Measurements from ENCODE around the gene PIGU.

The PIGU gene

DNA sequence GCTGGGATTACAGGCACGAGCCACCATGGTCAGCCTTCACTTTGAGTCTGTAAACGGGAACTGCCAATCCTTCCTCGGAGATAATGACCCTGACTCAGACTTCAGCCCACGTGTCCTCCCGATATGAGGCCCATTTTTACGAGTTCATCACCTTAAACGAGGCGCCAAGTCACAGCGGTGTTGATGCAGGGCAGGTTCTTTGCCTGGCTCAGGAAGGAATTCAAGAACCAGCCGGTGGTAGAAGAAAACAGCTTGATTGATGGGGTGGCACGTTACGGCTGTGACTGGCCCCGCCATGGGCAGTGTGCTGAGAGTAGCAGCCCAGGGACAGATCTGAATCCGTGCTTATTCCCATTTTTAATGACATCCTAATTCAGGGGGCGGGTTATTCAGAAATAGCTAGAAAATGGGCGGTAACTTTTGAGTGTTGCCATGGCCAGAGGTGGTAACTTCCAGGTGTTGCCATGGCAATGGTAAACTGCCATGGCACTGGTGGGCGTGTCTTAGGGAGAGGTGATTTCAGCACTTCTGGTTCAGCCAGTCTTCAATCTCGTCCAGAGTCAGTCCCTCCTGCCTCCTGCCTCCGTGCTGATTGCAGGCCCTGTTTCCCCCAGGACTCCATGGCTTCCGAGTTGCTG lies 127.5 kb downstream of the PIGU start:
- DNase-seq: no peak

DNA sequence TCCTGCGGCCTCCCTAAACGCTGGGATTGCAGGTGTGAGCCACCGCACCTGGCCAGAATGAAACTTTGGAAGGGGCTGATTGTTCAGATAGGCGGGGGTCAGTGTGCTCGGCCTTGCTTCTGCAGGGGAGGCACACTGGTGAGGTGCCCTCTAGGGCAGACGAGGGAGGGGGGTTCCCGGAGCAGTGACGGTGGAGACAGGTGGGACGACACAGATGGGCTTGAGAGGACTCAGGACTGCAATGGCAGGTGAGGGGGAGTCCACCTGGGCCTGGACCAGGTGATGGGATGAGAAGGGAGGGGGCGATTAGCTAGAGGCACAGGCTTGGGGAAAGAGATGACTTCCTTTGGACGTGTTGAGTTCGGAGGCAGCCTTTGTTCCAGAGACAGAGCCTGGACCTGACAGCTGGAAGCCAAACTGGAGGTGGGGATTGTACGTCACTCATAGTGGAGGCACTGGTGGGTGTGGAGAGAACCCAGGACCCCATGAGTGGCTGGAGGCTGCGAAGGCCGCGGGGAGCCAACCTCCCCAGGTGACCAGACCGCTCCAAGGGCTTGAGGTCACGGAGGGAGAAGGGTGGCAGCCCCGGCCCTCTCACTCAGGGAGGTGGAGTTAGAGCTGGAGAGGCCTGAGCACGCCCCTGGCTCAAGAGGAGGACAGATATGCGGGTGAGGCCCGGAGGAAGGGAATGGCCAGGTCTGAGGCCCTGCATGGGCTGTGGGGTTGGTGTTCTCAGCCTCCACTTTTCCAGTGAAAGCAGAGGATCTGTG lies 128.9 kb downstream of the PIGU start:
- no peak for DNase-seq

DNA sequence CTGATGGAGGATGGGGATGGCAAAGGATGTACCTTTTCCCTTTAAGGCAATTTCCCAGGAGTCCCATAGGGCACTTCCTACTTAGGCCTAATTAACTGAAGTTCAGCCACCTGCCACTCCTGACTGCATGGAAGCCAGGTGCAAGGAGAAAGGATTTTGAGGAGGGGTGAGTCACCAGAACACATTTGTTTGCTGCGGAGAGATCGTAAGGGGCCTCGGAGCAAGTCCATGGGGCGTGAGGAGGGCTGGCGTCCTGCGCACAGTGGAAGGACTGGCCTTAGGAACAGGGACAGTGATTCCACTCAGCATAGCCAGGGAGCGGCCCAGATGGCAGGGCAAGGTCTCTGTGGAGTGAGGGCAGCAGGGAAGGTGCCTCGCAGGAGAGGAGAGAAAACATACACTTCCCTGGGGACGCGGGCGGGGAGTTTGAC lies 130.1 kb downstream of the PIGU start:
- no peak for DNase-seq

DNA sequence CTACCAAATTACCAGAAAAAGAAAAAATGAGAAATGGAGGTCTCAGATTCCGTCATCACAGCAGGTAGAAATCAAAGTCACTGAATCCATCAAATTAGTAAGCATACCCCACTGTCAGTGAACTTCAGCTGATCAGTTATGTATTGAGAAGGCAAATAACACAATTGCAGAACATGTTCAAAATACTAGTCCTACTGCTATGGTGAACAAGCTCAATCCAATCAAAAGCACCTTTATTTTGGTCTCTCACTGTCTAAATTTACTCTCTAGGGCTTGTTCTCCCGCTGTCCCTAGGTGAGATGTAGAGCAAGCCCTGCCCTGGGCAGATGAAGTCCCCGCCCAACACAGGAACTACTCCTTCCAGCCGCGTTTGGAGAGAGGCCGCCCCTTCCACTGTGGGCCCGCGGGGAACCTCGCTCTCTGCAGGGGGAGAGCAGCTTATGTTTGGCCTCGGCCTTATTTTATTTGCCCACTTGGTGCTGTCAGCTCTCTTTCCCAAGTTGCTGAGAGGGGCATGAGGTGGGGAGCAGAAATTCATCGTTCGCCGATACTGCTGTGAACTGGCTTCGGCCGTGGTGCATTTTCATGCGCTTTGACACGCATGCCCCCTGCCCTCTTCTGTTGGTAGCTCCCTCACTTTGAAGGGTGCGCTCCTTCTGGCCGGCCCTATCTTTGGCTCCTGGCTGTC lies 132.6 kb downstream of the PIGU start:
- peak; percentile 20 for DNase-seq

DNA sequence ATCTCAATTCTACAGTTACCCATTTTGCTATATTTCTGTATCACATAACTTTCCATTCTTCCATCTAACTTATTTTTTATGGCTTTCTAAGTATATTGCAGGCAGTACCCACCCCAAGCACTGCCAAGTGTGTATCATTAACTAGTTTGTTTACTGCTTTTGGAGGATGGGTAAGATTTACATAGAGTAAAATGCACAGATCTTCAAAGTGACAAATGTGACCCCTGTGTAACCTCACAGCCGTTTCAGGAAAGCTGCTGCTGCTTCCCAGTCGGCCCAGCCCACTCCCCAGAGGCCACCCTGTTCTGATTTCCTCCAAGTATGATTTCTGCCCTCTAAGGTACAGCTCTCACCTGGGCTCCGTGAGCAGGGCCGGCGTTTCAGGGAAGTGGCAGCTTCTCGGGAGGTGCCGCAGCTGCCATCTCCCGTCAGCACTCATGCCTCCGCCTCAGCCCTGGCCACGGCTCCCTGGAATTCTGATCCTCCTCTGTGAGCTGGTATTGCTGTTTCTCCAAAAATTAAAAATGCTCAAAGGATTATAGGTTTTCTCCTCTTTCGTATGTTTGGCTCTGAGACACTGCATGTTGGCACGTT lies 133.3 kb downstream of the PIGU start:
- DNase-seq: no peak

DNA sequence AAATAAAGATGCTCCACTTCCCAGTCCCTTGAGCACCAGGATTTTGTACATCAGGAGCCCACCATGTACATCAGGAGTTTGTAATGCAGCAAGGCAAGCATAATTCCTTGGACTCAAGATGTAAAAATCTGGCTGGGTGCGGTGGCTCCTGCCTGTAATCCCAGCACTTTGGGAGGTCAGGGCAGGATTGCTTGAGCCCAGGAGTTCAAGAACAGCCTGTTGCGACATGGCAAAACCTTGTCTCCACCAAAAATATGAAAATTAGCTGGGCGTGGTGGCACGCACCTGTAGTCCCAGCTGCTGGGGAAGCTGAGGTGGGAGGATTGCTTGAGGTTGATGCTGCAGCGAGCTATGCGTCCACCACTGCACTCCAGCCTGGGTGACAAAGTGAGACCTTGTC lies 134.5 kb downstream of the PIGU start:
- no peak for DNase-seq

DNA sequence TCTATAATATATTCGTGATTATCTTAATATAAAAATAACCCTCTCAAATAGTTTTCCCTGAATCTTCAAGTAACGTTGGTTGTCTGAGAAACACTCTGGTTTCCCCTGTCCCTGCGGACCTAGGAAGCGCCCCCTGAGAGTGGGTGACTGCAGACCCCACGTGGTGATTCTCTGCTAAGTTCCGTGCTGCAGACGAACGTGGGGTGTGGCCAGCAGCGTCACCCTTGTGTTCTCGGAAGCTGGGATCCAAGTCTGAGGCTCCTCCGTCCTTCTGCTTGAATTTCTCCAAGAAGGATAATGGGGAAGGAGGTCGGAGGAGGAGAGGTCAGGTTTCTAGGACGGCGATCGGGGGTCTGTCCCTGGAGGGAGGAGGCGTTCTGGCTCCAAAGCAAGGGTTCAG lies 135.0 kb downstream of the PIGU start:
- no peak for DNase-seq

DNA sequence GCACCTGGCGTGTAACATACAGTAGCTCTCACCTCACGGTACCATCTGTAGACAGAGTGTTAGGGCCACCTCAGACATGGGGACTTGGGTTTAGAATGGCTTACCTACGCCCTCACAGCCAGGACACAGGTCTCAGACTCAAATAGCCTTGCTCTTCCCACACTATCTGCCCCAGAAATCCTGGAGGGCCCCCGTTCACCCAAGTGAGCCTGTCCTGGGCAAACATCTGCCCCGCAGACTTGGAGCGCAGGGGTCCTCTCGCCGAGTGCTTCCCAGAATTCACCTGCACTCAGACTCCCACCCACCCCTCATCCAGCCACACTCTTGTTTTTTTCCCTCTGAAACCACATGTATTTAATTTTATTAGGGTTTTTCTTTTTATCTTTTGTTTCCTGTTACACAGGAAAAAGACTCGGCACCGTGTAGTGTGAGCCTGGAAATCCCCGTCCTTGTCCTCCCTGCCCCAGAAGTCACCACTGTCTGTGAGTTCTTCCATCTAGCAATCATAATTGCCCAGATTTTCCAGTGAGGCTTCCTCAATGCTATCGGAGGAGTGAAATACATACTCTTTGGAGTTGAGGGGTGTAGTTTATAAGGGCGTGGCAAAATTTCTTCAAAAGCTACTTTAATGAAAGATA lies 135.5 kb downstream of the PIGU start:
- DNase-seq: peak; percentile 34

DNA sequence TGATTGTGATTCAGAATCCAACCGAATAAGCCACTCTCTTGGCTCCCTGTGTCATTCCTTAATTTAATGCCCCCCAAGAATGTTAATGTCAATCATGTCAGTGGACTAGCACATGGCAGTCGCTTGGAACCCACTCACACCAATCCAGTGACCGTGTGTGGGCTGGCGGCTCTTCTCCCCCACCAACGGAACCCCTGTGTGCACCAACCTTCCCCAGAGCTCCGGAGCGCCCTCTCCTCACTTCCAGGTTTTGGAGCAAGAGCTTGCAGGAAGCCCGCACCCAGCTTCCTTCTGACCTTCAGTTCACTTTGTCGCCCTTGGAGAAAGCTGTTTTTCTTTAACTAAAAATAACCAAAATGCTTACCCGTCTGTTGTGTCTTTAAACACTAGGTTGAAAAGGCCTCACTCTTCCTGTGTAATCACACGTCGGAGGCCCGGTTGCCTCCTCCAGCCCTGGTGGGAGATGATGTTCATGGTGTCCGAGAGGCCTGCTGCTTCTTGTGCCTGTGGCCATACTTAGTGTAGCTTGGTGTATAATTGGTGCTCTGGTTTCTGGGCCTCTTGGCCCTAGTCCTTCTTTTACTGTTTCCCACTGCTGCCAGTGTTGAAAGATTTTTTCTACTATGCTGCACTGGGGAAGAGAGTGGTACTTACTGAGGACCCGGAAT lies 136.2 kb downstream of the PIGU start:
- no peak for DNase-seq

DNA sequence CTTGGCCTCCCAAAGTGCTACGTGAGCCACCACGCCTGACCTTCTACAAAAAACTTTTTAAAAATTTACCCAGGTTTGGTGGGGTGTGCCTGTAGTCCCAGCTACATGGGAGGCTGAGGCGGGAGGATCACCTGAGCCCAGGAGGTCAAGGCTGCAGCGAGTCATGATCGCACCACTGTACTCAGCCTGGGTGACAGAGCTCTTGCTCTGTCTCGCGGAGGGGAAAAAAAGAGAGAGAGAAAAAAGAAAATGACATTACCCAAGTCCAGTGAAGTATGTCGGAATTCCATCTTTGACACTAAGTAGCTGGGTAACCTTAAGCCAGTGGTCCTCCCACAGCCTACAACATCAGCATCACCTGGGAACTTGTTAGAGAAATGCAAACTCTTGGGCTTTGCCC lies 137.1 kb downstream of the PIGU start:
- no peak for DNase-seq

DNA sequence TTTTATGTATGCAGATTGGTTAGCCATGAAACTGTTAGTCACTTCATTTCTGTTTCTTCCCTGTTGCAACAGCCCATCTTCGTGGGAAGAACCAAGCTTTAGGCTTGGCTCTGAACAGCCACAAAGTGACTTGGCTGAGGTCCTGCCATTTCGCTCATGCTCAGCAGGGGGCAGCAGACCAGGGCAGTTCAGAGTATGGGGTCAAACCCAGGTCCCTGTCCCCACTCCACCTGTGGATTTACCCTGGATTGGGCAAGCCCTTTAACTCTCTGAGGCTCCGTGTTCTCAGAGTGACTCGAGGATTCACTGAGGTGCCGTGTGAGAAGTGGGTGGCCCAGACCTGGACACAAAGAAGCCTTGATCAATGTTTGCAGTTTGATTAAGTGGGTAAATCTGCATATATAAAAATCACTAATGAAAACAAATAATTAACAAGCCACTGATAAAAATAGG lies 138.2 kb downstream of the PIGU start:
- peak; percentile 63 for DNase-seq

DNA sequence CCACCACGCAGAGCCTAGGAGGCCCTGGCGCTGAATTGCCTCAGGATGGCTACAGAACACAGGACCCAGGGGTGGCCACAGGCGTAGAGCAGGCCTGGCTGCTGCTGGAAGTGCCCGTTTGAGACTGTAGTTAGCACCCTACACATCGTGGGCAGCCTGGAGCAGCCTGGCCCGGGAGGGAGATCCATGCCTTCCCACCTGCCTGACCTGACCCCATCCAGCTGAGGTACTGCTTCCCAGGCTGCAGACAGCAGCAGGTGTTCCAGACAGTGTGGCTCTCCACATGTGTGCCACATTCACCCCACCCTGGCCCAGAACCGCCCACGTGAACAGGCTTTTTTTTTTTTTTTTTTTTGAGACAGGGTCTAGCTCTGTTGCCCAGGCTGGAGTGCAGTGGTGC lies 139.2 kb downstream of the PIGU start:
- no peak for DNase-seq

DNA sequence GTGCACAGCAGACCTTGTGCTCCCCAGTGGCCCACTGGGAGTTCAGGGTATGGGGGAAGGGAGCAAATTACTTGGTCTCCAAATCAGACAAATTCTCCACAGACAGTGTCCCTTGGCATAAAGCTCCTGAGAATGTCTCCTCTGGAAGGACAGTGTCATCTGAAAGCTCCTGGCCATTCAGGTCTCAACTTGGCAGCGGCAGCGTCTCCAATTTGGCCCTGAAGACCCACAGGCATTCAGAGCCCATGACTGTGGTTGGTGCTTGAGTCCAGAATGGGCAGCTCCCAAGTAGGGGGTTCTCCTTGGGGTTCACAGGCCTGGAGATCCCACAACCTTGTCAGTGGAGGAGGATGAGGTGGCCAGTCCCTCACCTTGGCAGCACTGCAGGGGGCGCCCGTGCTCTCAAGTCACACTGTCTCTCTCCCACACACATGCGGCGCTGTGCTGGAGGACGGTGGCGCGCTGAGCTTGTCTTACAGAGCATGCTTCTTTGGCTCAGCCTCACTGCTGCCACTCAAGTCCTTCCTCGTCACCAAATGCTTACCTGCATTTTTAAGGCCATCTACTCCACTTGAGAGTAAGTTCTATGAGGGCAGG lies 140.0 kb downstream of the PIGU start:
- peak; percentile 52 for DNase-seq

DNA sequence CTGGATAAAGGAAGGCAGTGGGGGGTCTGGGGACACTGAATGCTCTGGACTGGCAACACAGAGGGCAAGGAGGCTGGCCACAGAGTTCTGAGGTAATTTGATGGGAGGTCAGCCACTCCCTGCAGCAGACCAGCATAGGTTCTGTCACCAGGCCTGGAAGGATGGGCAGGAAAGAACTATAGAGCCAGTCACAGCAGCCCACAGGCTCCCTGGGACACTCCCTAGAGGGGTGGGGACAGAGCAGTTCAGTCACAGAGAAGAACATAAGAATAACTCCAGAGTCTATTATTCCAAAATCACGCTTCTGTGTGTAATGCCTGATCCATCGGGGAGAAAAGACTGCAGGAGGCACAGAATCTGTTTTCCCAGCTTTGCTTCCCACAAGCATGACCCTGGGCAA lies 141.0 kb downstream of the PIGU start:
- DNase-seq: no peak

DNA sequence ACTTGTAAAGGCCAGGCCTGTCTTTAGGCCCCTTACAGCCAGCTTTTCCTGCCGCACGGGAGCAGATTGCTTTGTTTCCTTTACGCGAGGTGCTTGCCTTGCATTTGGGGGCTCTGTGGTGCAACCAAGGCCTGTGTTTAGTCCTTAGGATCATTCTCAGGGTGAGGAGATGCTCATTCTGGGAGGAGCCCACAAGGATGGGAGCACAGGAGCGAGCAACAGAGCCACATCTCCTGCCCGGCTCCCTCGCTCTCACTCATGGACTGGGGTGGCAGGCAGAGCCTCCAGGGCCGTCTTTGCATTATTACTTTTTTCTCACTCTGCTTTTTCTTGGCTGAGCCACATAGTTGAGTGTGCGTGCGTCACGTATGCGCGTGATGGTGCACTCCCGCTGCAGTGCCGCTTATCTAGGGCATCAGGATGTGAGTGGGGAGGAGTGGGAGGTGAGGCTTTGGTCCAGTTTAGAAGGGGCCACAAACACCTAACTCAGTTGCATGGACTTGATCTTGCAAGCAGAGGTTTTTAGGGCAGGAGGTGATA lies 141.5 kb downstream of the PIGU start:
- DNase-seq: no peak

DNA sequence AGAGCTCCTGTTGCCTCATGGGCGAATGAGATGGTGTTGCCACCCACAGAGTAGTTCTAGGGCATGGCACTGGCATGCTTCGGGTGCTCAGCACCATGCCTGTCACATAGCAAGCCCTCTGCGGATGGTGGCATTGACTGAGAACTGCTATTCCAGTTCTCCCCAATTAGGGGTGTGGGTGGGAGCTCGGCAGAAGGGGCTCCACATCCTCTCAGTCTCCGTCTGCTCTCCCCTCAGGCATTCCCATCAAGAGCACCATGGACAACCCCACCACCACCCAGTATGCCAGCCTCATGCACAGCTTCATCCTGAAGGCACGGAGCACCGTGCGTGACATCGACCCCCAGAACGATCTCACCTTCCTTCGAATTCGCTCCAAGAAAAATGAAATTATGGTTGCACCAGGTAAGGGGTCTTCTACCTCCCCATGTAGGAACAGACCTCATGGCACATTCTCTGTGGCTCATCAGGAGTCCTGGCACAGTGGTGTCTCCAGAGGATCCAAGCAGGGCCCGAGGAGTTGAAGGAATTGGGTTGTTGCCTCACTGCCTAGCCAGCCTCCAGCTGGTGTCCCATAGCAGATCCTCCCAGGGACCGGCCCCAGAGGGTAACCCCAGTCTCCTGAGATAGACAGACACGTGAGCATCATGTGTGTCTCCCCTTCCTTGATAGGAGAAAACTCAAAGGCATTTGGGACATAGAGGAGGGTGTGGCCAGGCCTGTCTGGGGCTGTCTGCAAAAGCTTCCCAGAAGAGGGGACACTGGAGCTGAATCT lies 142.3 kb downstream of the PIGU start:
- DNase-seq: no peak

DNA sequence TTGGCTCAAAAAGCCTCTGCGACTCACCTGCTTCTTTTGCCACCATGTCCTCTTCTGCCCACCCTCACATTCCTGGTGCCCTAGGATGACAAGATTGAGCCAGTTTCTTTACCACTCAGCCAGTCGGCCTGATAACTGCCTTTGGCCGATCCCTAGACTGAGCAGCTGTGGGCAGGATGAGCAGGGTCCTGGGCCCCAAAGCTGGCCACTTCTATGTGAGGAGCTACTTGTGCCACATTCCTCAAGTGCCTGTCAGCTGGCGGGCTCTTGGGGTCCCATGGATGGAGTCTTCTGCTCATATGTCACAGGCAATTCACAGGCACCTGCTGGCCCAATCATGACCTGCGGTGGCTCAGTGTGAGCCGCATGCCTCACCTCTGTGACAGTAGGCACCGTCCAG lies 144.1 kb downstream of the PIGU start:
- no peak for DNase-seq

DNA sequence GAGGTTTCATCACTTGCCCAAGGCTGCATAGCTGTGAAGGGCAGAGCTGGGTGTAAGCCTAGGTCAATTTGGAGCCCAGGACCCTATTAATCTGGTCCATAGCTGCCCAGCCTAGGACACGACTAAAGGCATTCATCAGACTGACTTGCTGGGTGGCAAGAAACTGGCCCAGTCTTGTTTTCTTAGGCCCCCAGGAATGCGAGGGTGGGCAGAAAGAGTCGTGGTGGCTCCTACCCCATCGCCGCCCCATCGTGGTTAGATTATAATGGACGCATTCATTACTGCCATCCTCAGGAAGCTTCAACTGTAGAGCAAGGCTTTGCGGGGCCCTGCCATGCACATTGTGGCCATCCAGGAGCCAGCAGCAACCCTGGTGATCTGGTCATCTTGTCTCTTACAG lies 144.6 kb downstream of the PIGU start:
- no peak for DNase-seq

DNA sequence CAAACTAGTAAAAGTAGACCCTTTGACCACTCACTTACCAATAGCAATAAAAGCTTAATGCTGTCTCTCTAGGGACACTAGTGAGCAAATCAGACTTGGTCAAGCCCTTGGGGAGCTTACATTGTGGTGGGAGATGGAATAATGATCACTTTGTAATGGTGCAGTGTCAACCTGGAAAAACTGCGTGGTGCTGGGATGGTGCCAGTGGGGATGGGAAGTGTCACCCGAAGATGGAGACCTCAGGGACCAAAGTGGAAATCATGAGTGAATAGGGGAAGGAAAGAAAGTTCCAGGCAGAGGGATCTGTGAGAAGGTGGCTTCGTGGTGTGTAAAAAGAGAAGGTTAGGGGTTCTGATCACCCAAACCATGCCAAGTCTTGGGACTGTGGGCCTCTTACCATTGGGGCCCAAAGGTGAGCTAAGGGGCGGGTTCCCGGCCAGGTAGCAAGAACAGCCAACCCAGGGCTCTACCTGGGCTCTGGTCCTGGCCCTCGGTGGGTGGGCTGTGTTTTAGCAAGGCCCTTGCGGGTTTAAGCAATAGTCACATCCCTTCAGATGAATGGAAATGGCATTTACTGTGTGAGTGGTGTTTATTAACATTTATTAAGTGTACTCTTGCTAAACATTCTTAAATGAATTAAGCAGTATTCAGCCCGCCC lies 145.2 kb downstream of the PIGU start:
- DNase-seq: no peak

DNA sequence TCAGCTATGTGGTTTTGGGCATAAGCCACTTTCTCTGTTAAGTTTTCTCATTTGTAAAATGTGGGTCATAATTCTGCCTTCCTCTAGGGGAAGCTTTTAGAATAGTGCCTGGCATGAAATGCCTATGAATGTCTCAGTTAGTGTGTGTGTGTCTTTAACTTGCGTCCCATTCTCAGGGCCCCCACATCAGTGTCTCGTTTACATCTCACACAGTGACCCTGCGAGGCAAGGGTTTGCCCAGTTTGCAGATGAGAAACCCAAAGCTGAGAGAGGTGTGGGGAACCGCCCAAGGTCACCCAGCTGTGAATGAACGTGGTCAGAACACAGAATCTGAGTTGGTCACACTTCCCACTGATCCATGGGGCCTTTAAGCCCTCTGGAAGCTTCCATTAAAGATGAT lies 146.6 kb downstream of the PIGU start:
- DNase-seq: no peak

DNA sequence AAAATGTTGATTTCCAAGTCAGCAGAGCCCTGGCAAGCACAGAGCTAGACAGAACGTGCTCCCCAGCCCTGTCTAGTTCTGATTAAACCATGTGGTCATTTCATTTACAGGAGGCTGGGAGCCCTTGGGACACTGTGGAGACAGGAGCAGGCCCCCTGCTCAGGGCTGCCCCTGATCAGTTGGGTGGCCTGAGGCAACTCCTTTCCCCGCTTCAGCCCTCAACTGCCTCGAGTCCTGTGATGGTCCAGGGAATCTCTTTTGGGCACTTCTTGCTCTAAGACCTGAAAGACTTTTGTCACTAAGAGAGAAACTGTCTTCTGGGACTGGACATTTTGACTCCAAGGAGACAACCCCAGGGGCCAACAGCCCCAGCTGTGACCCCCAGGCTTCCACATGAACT lies 147.2 kb downstream of the PIGU start:
- no peak for DNase-seq
